K562 (cell line): ENCODE results near the gene FGF10. TPM values are rescaled to one million over a fixed set of nuclear protein-coding genes. Genes with fewer than 3 reads are reported as not detected.

ENCODE experiments used
- ATAC-seq: fragments of 200-7000 bp; cut with Tn5 transposase; 3 replicates; pipeline ENCODE4 v1.9.1; 2020; ENCODE audit warnings: moderate library complexity
- BruUV-seq: library from RNA; stranded (reverse); fragments of 400-500 nt; replicated peaks from 2 replicates; lab custom pipeline; 2021; lab: Mats Ljungman, UMichigan
- CTCF ChIA-PET: fragments of 300-600 bp; formaldehyde crosslinking; extraction: SDS; loops from one replicate; lab custom pipeline; 2021; ENCODE audit warnings: low intra/inter-chr PET ratio; lab: Yijun Ruan, JAX
- POLR2A ChIA-PET: fragments of 300-600, 350-650 bp; sonication (Branson Sonifier 250); formaldehyde crosslinking; extraction: SDS; loops from one replicate; lab custom pipeline; 2021; ENCODE audit warnings: antibody characterized with exemption, inconsistent platforms; lab: Yijun Ruan, JAX
- DNase-seq, 4 experiments: peaks; one replicate each; pipeline versions ENCODE4 v3.0.0 to v3.0.0-alpha.2; 2011 to 2018; ENCODE audit warnings: low spot score in 3 of 4, mixed read lengths in 3 of 4; ENCODE audit errors: extremely low read depth in 1 of 4
- FAIRE-seq: peaks from 2 replicates; lab custom pipeline; 2011; peaks lifted over from hg19 to GRCh38; lab: Jason Lieb, UNC
- H2AFZ ChIP-seq: 2 replicates; pipeline ENCODE4 v1.6.0; 2011; ENCODE audit warnings: low read depth, low read length, control low read depth, inconsistent platforms
- H3K27ac ChIP-seq: fragments of 200-600 bp; 3 replicates; pipeline ENCODE4 v1.8.0; 2011; ENCODE audit warnings: low read depth, mild to moderate bottlenecking, control low read depth, inconsistent platforms, low read length, moderate library complexity, mixed read lengths; ENCODE audit errors: extremely low read depth
- H3K27me3 ChIP-seq, 2 experiments: fragments of 300-600 bp in 1 of 2; 2 replicates in 1 of 2; 3 replicates in 1 of 2; pipeline versions ENCODE4 v1.6.0 to v1.8.0; 2011; ENCODE audit warnings: inconsistent platforms in 2 of 2, low read length in 2 of 2, mild to moderate bottlenecking in 1 of 2, mixed read lengths in 1 of 2, moderate library complexity in 1 of 2; ENCODE audit not compliant: control insufficient read depth in 2 of 2, insufficient read depth in 2 of 2
- H3K36me3 ChIP-seq: fragments of 300-600 bp; 3 replicates; pipeline ENCODE4 v1.8.0; 2011; ENCODE audit warnings: mild to moderate bottlenecking, low read length, inconsistent platforms; ENCODE audit not compliant: control insufficient read depth, insufficient read depth
- H3K4me1 ChIP-seq, 2 experiments: fragments of 200-600 bp in 1 of 2; replicated peaks in 1 of 2; 2 replicates in 1 of 2; 3 replicates in 1 of 2; pipeline versions ENCODE4 v1.5.1 to v1.8.0; 2011; ENCODE audit warnings: inconsistent platforms in 2 of 2, low read length in 2 of 2, mild to moderate bottlenecking in 1 of 2, mixed read lengths in 1 of 2, moderate library complexity in 1 of 2; ENCODE audit not compliant: control insufficient read depth in 2 of 2, insufficient read depth in 2 of 2
- H3K4me2 ChIP-seq: 2 replicates; pipeline ENCODE4 v1.6.1; 2011; ENCODE audit warnings: low read length, control low read depth, inconsistent platforms, mixed read lengths; ENCODE audit not compliant: insufficient read depth
- H3K4me3 ChIP-seq: fragments of 200-600 bp; sonication (generic), shearing (Covaris generic); 2 replicates; pipeline ENCODE4 v1.5.1; 2016; ENCODE audit warnings: control low read depth, inconsistent platforms
- H3K79me2 ChIP-seq: fragments of 200-600 bp; 3 replicates; pipeline ENCODE4 v1.8.0; 2011; ENCODE audit warnings: low read length, inconsistent platforms; ENCODE audit not compliant: control insufficient read depth, insufficient read depth
- H3K9ac ChIP-seq, 2 experiments: 2 replicates each; pipeline versions ENCODE4 v1.6.0 to v1.6.1; 2011; ENCODE audit warnings: low read depth in 2 of 2, low read length in 2 of 2, control low read depth in 1 of 2, inconsistent platforms in 1 of 2, mild to moderate bottlenecking in 1 of 2, mixed read lengths in 1 of 2; ENCODE audit not compliant: insufficient read depth in 1 of 2
- H3K9me1 ChIP-seq: one replicate; pipeline ENCODE4 v1.6.0; 2011; ENCODE audit warnings: inconsistent platforms, mild to moderate bottlenecking, low read length, moderate library complexity; ENCODE audit not compliant: control insufficient read depth, insufficient read depth
- H3K9me3 ChIP-seq: replicated peaks from 2 replicates; pipeline ENCODE4 v1.5.1; 2011; ENCODE audit warnings: low read depth, low read length, inconsistent platforms; ENCODE audit not compliant: control insufficient read depth, insufficient read depth
- H4K20me1 ChIP-seq: replicated peaks from 2 replicates; pipeline ENCODE4 v1.6.1; 2011; ENCODE audit warnings: low read length, inconsistent platforms, mixed read lengths; ENCODE audit not compliant: control insufficient read depth, insufficient read depth
- NFATC3 ChIP-seq: fragments of 450-650 bp; IDR thresholded peaks from 2 replicates; pipeline ENCODE4 v1.6.1; 2017; ENCODE audit warnings: mild to moderate bottlenecking
- POLR2B ChIP-seq: fragments of 450-650 bp; IDR thresholded peaks from 2 replicates; pipeline ENCODE4 v1.6.1; 2018; ENCODE audit warnings: low read depth; ENCODE audit not compliant: partially characterized antibody
- SRSF9 ChIP-seq: fragments of 200-400 bp; formaldehyde crosslinking; IDR thresholded peaks from 2 replicates; pipeline ENCODE4 v1.6.1; 2017; ENCODE audit warnings: low read depth, low read length, borderline replicate concordance
- ZNF212 ChIP-seq: fragments of 450-650 bp; formaldehyde crosslinking; IDR thresholded peaks from 2 replicates; pipeline ENCODE4 v1.4.0; 2020; ENCODE audit warnings: mild to moderate bottlenecking
- ZSCAN29 ChIP-seq: fragments of 450-650 bp; IDR thresholded peaks from 2 replicates; pipeline ENCODE4 v1.6.1; 2017
- WGBS: fragments of 100-300 bp; shearing (Covaris generic); methylation state at CpG from one replicate; pipeline ENCODE4 v1.1.6; 2016; ENCODE audit warnings: low coverage, mixed read lengths; ENCODE audit not compliant: insufficient coverage; ENCODE audit errors: missing lambda C conversion rate; 5-methylcytosine and 5-hydroxymethylcytosine counted together
- in situ Hi-C: fragments of 300-500 bp; cut with MboI; formaldehyde crosslinking; loops from 4 replicates; pipeline ENCODE4 v1.15.0; 2018; ENCODE audit warnings: inconsistent platforms, mixed read lengths
- intact Hi-C: fragments of 100-400 bp; cut with micrococcal nuclease; formaldehyde crosslinking; loops from 2 replicates; pipeline ENCODE4 v1.14.2; 2022
- polyA plus RNA-seq, 8 experiments: library from polyadenylated mRNA; depleted of rRNA in 4 of 8; stranded (reverse) in 5 of 8; unstranded in 3 of 8; fragments of >200 nt; fragmentation: Nextera tagmentation in 2 of 8; fragmentation: Illumina TruSeq in 1 of 8; extraction: Ambion mirVana in 2 of 8; extraction: Trizol in 1 of 8; gene quantifications; 2 replicates each; pipeline versions ENCODE4 v1.2.1 to v1.2.3, GENCODE V29; 2011 to 2014; ENCODE audit warnings: inconsistent platforms in 1 of 8, missing spikeins in 1 of 8
- total RNA-seq, 7 experiments: library from RNA; depleted of rRNA in 6 of 7; stranded (reverse); fragments of >200 nt in 6 of 7; fragmentation: Illumina TruSeq in 2 of 7; extraction: Trizol in 2 of 7; gene quantifications; 2 replicates each; pipeline versions ENCODE4 v1.2.1 to v1.2.3, GENCODE V29; 2011 to 2021; ENCODE audit warnings: low replicate concordance in 1 of 7
- TF ChIP-seq, protein P1 (sequence below): sonication (generic); formaldehyde crosslinking; IDR thresholded peaks from 2 replicates; pipeline ENCODE4 v1.8.0; 2023; ENCODE audit warnings: mild to moderate bottlenecking, missing genetic modification reagents
- TF ChIP-seq, protein P2 (sequence below), 2 experiments: IDR thresholded peaks; 2 replicates each; pipeline ENCODE4 v1.6.1; 2011; ENCODE audit warnings: borderline replicate concordance in 1 of 2, control low read depth in 1 of 2, low read depth in 1 of 2, low read length in 1 of 2, mild to moderate bottlenecking in 1 of 2, mixed read lengths in 1 of 2, moderate library complexity in 1 of 2; ENCODE audit not compliant: insufficient read depth in 1 of 2, insufficient read length in 1 of 2, poor library complexity in 1 of 2, severe bottlenecking in 1 of 2; ENCODE audit errors: extremely low read depth in 1 of 2
- TF ChIP-seq, protein P3 (sequence below): fragments of 450-650 bp; IDR thresholded peaks from 2 replicates; pipeline ENCODE4 v1.6.1; 2016; ENCODE audit warnings: mild to moderate bottlenecking
- TF ChIP-seq, protein P4 (sequence below): sonication (generic); formaldehyde crosslinking; IDR thresholded peaks from 2 replicates; pipeline ENCODE4 v1.8.0; 2022; ENCODE audit warnings: missing genetic modification reagents, mild to moderate bottlenecking, borderline replicate concordance
- TF ChIP-seq, protein P5 (sequence below): fragments of 450-650 bp; formaldehyde crosslinking; IDR thresholded peaks from 2 replicates; pipeline ENCODE4 v1.4.0; 2020; ENCODE audit warnings: mild to moderate bottlenecking, moderate library complexity

The FGF10 gene
- total and polyA plus RNA-seq, 9 of the 15 experiments (the other 6 are each of a cell fraction or from before 2014, with no cell fraction given) = not detected

DNA sequence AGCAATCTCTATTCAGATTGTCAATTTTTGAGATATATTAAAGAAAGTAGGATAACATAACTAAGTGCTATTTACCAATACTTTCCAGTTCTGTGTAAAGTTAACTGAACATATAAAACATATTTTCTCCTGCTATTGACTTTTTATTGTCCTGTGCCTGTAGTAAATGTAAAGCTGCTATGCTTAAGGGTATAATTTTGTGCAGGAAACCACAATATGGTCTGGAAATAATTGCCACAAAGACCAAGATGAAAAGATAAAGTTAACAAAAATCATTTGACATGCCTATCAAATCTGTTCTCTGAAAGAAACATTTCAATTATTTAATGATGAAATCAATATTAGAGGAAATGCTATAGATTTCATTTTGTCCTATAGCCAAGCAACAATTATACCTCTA lies 121.3 kb downstream of the FGF10 start (continued):
- TF ChIP-seq, protein P1, sequence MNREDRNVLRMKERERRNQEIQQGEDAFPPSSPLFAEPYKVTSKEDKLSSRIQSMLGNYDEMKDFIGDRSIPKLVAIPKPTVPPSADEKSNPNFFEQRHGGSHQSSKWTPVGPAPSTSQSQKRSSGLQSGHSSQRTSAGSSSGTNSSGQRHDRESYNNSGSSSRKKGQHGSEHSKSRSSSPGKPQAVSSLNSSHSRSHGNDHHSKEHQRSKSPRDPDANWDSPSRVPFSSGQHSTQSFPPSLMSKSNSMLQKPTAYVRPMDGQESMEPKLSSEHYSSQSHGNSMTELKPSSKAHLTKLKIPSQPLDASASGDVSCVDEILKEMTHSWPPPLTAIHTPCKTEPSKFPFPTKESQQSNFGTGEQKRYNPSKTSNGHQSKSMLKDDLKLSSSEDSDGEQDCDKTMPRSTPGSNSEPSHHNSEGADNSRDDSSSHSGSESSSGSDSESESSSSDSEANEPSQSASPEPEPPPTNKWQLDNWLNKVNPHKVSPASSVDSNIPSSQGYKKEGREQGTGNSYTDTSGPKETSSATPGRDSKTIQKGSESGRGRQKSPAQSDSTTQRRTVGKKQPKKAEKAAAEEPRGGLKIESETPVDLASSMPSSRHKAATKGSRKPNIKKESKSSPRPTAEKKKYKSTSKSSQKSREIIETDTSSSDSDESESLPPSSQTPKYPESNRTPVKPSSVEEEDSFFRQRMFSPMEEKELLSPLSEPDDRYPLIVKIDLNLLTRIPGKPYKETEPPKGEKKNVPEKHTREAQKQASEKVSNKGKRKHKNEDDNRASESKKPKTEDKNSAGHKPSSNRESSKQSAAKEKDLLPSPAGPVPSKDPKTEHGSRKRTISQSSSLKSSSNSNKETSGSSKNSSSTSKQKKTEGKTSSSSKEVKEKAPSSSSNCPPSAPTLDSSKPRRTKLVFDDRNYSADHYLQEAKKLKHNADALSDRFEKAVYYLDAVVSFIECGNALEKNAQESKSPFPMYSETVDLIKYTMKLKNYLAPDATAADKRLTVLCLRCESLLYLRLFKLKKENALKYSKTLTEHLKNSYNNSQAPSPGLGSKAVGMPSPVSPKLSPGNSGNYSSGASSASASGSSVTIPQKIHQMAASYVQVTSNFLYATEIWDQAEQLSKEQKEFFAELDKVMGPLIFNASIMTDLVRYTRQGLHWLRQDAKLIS = no peak
- TF ChIP-seq, protein P2, sequence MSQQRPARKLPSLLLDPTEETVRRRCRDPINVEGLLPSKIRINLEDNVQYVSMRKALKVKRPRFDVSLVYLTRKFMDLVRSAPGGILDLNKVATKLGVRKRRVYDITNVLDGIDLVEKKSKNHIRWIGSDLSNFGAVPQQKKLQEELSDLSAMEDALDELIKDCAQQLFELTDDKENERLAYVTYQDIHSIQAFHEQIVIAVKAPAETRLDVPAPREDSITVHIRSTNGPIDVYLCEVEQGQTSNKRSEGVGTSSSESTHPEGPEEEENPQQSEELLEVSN (IDR thresholded peaks at IDR 0.05; ENCODE audit: borderline replicate concordance in 1 of 2, extremely low read depth in 1 of 2, insufficient read depth in 1 of 2, insufficient read length in 1 of 2, low read depth in 1 of 2, low read length in 1 of 2, poor library complexity in 1 of 2, severe bottlenecking in 1 of 2) = no peak
- TF ChIP-seq POLR2B = no peak

DNA sequence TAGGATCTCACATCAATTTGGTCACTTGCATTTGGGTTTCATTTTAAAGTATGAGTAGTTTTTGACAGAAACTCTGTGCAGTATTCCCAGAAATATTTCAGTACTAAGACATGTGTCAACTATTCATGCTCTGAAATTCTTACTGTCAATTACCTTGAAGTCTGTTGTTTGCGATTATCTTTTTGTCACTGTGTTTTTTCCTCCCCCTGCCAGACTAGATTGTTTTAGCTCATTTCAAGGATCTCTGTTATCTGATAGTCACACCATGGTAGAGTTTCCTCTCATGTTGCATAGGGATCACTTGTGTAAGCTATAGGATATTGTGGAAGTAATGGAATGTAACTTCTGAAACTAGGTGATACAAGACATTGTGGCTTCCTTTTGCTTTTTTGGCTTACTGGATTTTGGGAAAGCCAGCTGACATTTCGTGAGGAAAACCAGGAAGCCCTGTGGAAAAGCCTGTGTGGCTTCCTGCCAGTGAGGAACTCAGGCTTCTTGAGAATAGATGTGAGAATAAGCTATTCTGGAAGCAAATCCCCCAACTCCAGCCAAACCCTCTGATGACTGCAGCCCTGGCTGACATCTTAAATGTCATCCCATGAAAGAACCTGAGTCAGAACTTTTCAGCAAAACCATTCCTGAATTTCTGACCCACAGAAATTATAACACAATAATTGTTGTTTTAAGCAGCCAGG lies 122.2 kb downstream of the FGF10 start:
- no peaks in the 10 kb centered on the region for H3K4me1 ChIP-seq
- no peaks in the 10 kb centered on the region for H4K20me1 ChIP-seq
- no peak overlapping the region for H3K4me3 ChIP-seq
- H3K4me2 ChIP-seq = no peak overlapping the region
- no peak overlapping the region for H2AFZ ChIP-seq
- H3K9ac ChIP-seq = no peak overlapping the region
- in situ Hi-C loops (no loop called here), intact Hi-C loops (no loop called here)
- DNase-seq (no peak), ATAC-seq (no peak), FAIRE-seq (no peak)
- CTCF ChIA-PET = no interaction called here
- POLR2A ChIA-PET = no interaction called here
- BruUV-seq = no TSS peak
- 4% methylated on average over 2 of the region's 2 CpGs for WGBS
- H3K27me3 ChIP-seq = no peaks in the 10 kb centered on the region
- no peaks in the 10 kb centered on the region for H3K9me1 ChIP-seq
- H3K27ac ChIP-seq = no peak overlapping the region
- H3K9me3 ChIP-seq = no peaks in the 10 kb centered on the region
- no peaks in the 10 kb centered on the region for H3K79me2 ChIP-seq
- H3K36me3 ChIP-seq = no peaks in the 10 kb centered on the region
- TF ChIP-seq SRSF9 (no peak), ZSCAN29 (no peak), ZNF212 (CRISPR knock-in tag) (no peak), NFATC3 (no peak)
- TF ChIP-seq, protein P3, sequence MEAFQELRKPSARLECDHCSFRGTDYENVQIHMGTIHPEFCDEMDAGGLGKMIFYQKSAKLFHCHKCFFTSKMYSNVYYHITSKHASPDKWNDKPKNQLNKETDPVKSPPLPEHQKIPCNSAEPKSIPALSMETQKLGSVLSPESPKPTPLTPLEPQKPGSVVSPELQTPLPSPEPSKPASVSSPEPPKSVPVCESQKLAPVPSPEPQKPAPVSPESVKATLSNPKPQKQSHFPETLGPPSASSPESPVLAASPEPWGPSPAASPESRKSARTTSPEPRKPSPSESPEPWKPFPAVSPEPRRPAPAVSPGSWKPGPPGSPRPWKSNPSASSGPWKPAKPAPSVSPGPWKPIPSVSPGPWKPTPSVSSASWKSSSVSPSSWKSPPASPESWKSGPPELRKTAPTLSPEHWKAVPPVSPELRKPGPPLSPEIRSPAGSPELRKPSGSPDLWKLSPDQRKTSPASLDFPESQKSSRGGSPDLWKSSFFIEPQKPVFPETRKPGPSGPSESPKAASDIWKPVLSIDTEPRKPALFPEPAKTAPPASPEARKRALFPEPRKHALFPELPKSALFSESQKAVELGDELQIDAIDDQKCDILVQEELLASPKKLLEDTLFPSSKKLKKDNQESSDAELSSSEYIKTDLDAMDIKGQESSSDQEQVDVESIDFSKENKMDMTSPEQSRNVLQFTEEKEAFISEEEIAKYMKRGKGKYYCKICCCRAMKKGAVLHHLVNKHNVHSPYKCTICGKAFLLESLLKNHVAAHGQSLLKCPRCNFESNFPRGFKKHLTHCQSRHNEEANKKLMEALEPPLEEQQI = no peak
- TF ChIP-seq, protein P4, sequence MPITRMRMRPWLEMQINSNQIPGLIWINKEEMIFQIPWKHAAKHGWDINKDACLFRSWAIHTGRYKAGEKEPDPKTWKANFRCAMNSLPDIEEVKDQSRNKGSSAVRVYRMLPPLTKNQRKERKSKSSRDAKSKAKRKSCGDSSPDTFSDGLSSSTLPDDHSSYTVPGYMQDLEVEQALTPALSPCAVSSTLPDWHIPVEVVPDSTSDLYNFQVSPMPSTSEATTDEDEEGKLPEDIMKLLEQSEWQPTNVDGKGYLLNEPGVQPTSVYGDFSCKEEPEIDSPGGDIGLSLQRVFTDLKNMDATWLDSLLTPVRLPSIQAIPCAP (CRISPR knock-in tag) = no peak
- TF ChIP-seq, protein P5, sequence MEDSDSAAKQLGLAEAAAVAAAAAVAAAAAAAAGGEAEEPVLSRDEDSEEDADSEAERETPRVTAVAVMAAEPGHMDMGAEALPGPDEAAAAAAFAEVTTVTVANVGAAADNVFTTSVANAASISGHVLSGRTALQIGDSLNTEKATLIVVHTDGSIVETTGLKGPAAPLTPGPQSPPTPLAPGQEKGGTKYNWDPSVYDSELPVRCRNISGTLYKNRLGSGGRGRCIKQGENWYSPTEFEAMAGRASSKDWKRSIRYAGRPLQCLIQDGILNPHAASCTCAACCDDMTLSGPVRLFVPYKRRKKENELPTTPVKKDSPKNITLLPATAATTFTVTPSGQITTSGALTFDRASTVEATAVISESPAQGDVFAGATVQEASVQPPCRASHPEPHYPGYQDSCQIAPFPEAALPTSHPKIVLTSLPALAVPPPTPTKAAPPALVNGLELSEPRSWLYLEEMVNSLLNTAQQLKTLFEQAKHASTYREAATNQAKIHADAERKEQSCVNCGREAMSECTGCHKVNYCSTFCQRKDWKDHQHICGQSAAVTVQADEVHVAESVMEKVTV (CRISPR knock-in tag) = no peak
